Endodermal cell (in vitro differentiated cells): ENCODE results near the gene AGPS. TPM values are rescaled to one million over a fixed set of nuclear protein-coding genes. Genes with fewer than 3 reads are reported as not detected.
A peak's percentile ranks its signal among the peaks of the same experiment; 100 is the strongest.
"Not testable (repeated sequence)": the region's sequence is repeated elsewhere in the genome, so short reads cannot be mapped to it uniquely, and the experiment has no call there.

Experiments used
- DNase-seq: peaks from one replicate; pipeline ENCODE4 v3.0.0-alpha.2; 2017
- H3K27ac ChIP-seq: 2 replicates; pipeline ENCODE4 v1.5.1; 2013; ENCODE audit warnings: mild to moderate bottlenecking, low read depth, low read length, moderate library complexity
- H3K27me3 ChIP-seq: 2 replicates; pipeline ENCODE4 v1.6.1; 2013; ENCODE audit warnings: mild to moderate bottlenecking, low read length, moderate library complexity; ENCODE audit not compliant: insufficient read depth, control insufficient read depth, poor library complexity, severe bottlenecking
- H3K36me3 ChIP-seq: 2 replicates; pipeline ENCODE4 v1.7.0; 2013; ENCODE audit warnings: mild to moderate bottlenecking, low read length, moderate library complexity; ENCODE audit not compliant: control insufficient read depth, insufficient read depth
- H3K4me1 ChIP-seq: one replicate; pipeline ENCODE4 v1.7.0; 2013; ENCODE audit warnings: low read length; ENCODE audit not compliant: control insufficient read depth, insufficient read depth
- H3K4me3 ChIP-seq: 2 replicates; pipeline ENCODE4 v1.5.1; 2013; ENCODE audit warnings: mild to moderate bottlenecking, low read length, moderate library complexity
- H3K9ac ChIP-seq: 2 replicates; pipeline ENCODE4 v1.6.1; 2013; ENCODE audit warnings: mild to moderate bottlenecking, low read length, moderate library complexity; ENCODE audit not compliant: poor library complexity, severe bottlenecking; ENCODE audit errors: extremely low read depth
- H3K9me3 ChIP-seq: 2 replicates; pipeline ENCODE4 v1.6.1; 2013; ENCODE audit warnings: mild to moderate bottlenecking, low read length, moderate library complexity; ENCODE audit not compliant: control insufficient read depth
- H3K27ac Mint-ChIP-seq: 2 replicates; pipeline ENCODE4 v1.8.0; 2020; ENCODE audit warnings: mixed read lengths
- H3K27me3 Mint-ChIP-seq: 2 replicates; pipeline ENCODE4 v1.8.0; 2021; ENCODE audit warnings: mild to moderate bottlenecking, mixed read lengths; ENCODE audit not compliant: insufficient read depth
- H3K36me3 Mint-ChIP-seq: 2 replicates; pipeline ENCODE4 v1.8.0; 2020; ENCODE audit warnings: low read depth, mixed read lengths
- H3K4me1 Mint-ChIP-seq: 2 replicates; pipeline ENCODE4 v1.8.0; 2020; ENCODE audit warnings: mixed read lengths
- H3K4me3 Mint-ChIP-seq: 2 replicates; pipeline ENCODE4 v1.8.0; 2020; ENCODE audit warnings: mild to moderate bottlenecking, moderate library complexity, mixed read lengths
- H3K9me3 Mint-ChIP-seq: 2 replicates; pipeline ENCODE4 v1.8.0; 2020; ENCODE audit warnings: mild to moderate bottlenecking, mixed read lengths
- CTCF ChIP-seq: fragments of 200-600 bp; sonication (generic); conservative IDR thresholded peaks from 2 replicates; pipeline ENCODE4 v1.5.0; 2021; ENCODE audit warnings: antibody characterized with exemption, mild to moderate bottlenecking
- WGBS, 2 experiments: methylation state at CpG; one replicate each; pipeline versions ENCODE4 v1.1.5 to v1.1.7; 2013; ENCODE audit warnings: missing lambda C conversion rate in 2 of 2, mixed read lengths in 1 of 2; ENCODE audit not compliant: insufficient coverage in 1 of 2, insufficient read length in 1 of 2; 5-methylcytosine and 5-hydroxymethylcytosine counted together
- total RNA-seq, 2 donors: library from RNA; stranded (reverse); fragmentation: NEBNext Ultra II Directional in 1 of 2; extraction: Animal tissue kit (Norgen Biotek cat#: 25700) in 1 of 2; gene quantifications; 2 replicates in 1 of 2; 3 replicates in 1 of 2; pipeline ENCODE4 v1.2.1, GENCODE V29; 2021

The AGPS gene
- total RNA-seq, 2 donors from 2014 or later, result 76.8 to 86.1 TPM

- no peaks in the 10 kb centered on the region for H3K4me1 ChIP-seq
- Mint-ChIP-seq H3K9me3 (peaks cover 56% of the 10 kb centered on the region), H3K4me3 (no peak overlapping the region), H3K27me3 (no peaks in the 10 kb centered on the region), H3K36me3 (peaks cover 87% of the 10 kb centered on the region), H3K27ac (no peak overlapping the region), H3K4me1 (peaks cover 4% of the 10 kb centered on the region)
- no peak overlapping the region for H3K9ac ChIP-seq
- no peak for DNase-seq
- peaks cover 56% of the 10 kb centered on the region for H3K9me3 ChIP-seq
- H3K36me3 ChIP-seq, result peaks cover 48% of the 10 kb centered on the region
- no peak overlapping the region for H3K4me3 ChIP-seq
- TF ChIP-seq CTCF, result no peak
- no peak overlapping the region for H3K27ac ChIP-seq
- no peaks in the 10 kb centered on the region for H3K27me3 ChIP-seq
Measured at GRCh38 chr2:177427316-177427715, 34.7 kb downstream of the AGPS start.

- H3K9ac ChIP-seq, DNase-seq, H3K27ac ChIP-seq, H3K4me1 Mint-ChIP-seq, H3K27me3 ChIP-seq, H3K27ac Mint-ChIP-seq, H3K4me3 Mint-ChIP-seq, H3K4me1 ChIP-seq, H3K27me3 Mint-ChIP-seq: not testable (repeated sequence)
- Mint-ChIP-seq H3K9me3 (peaks cover 62% of the 10 kb centered on the region), H3K36me3 (peaks cover 91% of the 10 kb centered on the region)
- Histone ChIP-seq H3K4me3 (peak overlapping the region; percentile 8), H3K9me3 (peaks cover 62% of the 10 kb centered on the region), H3K36me3 (peaks cover 50% of the 10 kb centered on the region)
- 100% methylated on average over 2 of the region's 2 CpGs; no CpG with 5 or more reads in 1 of the 2 experiments for WGBS, 2 experiments
Measured at GRCh38 chr2:177427936-177428335, 35.4 kb downstream of the AGPS start.

- TF ChIP-seq CTCF, result no peak
- WGBS, 2 experiments, result 93 to 100% methylated on average over 1 to 2 of the region's 2 CpGs
- H3K27ac ChIP-seq, result no peak overlapping the region
- no peaks in the 10 kb centered on the region for H3K27me3 ChIP-seq
- no peak overlapping the region for H3K4me3 ChIP-seq
- peaks cover 86% of the 10 kb centered on the region for H3K36me3 Mint-ChIP-seq
- H3K27me3 Mint-ChIP-seq, result no peaks in the 10 kb centered on the region
- H3K27ac Mint-ChIP-seq, result no peak overlapping the region
- H3K9ac ChIP-seq, result no peak overlapping the region
- peaks cover 56% of the 10 kb centered on the region for H3K36me3 ChIP-seq
- peaks cover 62% of the 10 kb centered on the region for H3K9me3 Mint-ChIP-seq
- no peaks in the 10 kb centered on the region for H3K4me1 ChIP-seq
- no peaks in the 10 kb centered on the region for H3K4me1 Mint-ChIP-seq
- peaks cover 69% of the 10 kb centered on the region for H3K9me3 ChIP-seq
- no peak for DNase-seq
- H3K4me3 Mint-ChIP-seq, result no peak overlapping the region
Measured at GRCh38 chr2:177429688-177430325, 37.2 kb downstream of the AGPS start.

- Histone ChIP-seq H3K9ac (no peak overlapping the region), H3K27ac (no peak overlapping the region), H3K36me3 (peaks cover 56% of the 10 kb centered on the region), H3K4me3 (no peak overlapping the region), H3K9me3 (peaks cover 69% of the 10 kb centered on the region), H3K27me3 (no peaks in the 10 kb centered on the region), H3K4me1 (no peaks in the 10 kb centered on the region)
- no peak for DNase-seq
- H3K36me3 Mint-ChIP-seq, result peaks cover 86% of the 10 kb centered on the region
- H3K4me1 Mint-ChIP-seq, result no peaks in the 10 kb centered on the region
- WGBS, 2 experiments, result 67% methylated on average over 3 of the region's 4 CpGs; no CpG with 5 or more reads in 1 of the 2 experiments
- TF ChIP-seq CTCF, result no peak
- peaks cover 60% of the 10 kb centered on the region for H3K9me3 Mint-ChIP-seq
- no peak overlapping the region for H3K4me3 Mint-ChIP-seq
- H3K27me3 Mint-ChIP-seq, result no peaks in the 10 kb centered on the region
- no peak overlapping the region for H3K27ac Mint-ChIP-seq
Measured at GRCh38 chr2:177430411-177430810, 37.8 kb downstream of the AGPS start.

- not testable (repeated sequence) for H3K27ac Mint-ChIP-seq, H3K27me3 Mint-ChIP-seq, H3K9ac ChIP-seq, H3K4me1 Mint-ChIP-seq, H3K27me3 ChIP-seq, H3K27ac ChIP-seq, H3K4me1 ChIP-seq, DNase-seq, H3K4me3 Mint-ChIP-seq
- H3K9me3 Mint-ChIP-seq, result peaks cover 52% of the 10 kb centered on the region
- WGBS, 2 experiments, result 94 to 100% methylated on average over 6 to 12 of the region's 12 CpGs
- peaks cover 57% of the 10 kb centered on the region for H3K36me3 ChIP-seq
- H3K9me3 ChIP-seq, result peaks cover 69% of the 10 kb centered on the region
- H3K4me3 ChIP-seq, result peak overlapping the region; percentile 4
- peaks cover 81% of the 10 kb centered on the region for H3K36me3 Mint-ChIP-seq
Measured at GRCh38 chr2:177431111-177431725, 38.6 kb downstream of the AGPS start.
